HG03432 (cell line): ENCODE results near the gene MGRN1.
"Not testable (repeated sequence)": the region's sequence is repeated elsewhere in the genome, so short reads cannot be mapped to it uniquely, and the experiment has no call there.

ENCODE experiments used
- ATAC-seq: cut with Tn5 transposase; IDR thresholded peaks from one replicate; pipeline ENCODE4 v1.9.1; 2021; ENCODE audit warnings: mild to moderate bottlenecking, moderate library complexity; ENCODE audit not compliant: unreplicated experiment

MGRN1 gene

GRCh38 chr16:4649744-4650442, 25.3 kb downstream of the MGRN1 start:
- ATAC-seq: no peak

GRCh38 chr16:4650443-4651074, 25.9 kb downstream of the MGRN1 start:
- ATAC-seq: not testable (repeated sequence)

- ATAC-seq: no peak
Observed at GRCh38 chr16:4651827-4652226, 27.2 kb downstream of the MGRN1 start.

- ATAC-seq: no peak
Observed at GRCh38 chr16:4652561-4652960, 27.9 kb downstream of the MGRN1 start.

GRCh38 chr16:4654011-4654963, 29.7 kb downstream of the MGRN1 start:
- ATAC-seq: no peak

- ATAC-seq: no peak
Observed at GRCh38 chr16:4654964-4655590, 30.5 kb downstream of the MGRN1 start.

DNA sequence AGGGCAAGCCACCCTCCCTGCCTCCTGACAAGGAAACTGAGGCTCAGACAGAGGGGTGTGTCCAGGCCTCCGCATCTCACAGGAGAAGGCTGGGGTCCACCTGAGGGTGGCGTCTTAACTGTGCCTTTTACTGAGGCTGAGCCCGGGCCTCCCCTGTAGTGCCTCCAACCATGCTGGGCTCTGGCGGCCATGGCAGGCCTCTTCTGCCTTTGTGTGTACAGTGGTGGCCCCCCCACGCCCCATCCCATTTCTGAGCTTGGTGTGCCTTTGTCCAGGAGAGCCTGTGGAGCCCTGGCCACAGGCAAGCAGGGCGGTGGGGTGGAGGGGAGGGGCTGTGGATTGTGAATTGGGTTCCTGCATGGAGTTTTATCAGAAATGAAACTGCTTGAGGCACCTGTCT, 31.2 kb downstream of the MGRN1 start:
- ATAC-seq: no peak

GRCh38 chr16:4656221-4656620, 31.6 kb downstream of the MGRN1 start:
- no peak for ATAC-seq

DNA sequence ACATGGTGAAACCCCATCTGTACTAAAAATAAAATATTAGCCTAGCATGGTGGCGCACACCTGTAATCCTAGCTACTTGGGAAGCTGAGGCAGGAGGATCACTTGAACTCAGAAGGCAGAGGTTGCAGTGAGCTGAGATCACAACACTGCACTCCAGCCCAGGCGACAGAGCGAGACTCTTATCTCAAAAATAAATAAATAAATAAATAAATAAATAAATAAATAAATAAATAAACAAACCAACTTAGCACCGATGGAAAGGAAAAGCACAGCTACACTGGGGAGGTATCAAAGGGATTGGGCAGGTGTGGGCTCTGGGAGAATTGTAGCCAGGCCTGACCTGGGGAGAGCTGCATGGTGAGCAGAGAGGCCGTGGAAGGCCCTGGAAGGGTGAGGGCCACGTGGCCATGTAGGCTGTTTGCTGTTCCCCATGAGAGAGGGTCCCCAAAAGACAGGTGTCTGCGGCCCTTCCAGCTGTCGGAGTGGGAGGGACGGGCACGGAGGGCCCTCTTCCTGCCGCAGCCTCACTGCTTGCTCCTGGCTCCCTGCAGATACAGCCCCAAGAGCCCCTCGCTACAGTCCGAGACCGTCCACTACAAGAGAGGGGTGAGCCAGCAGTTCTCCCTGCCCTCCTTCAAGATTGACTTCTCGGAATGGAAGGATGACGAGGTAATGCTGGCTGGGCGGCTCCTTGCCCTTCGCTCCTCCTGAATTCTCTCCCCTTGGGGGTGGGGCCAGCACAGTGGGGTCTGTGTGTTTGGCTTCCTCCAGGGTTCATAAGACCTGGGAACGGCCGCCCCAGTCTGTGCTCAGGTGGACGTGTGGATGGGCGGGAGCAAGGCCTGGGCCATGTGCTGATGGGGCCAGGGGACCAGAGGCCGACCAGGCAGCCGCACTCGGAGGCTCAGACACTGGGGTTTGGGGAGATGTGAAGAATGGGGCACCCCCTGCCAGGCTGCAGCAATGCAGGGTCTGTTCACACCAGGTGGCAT, 32.4 kb downstream of the MGRN1 start:
- no peak for ATAC-seq

GRCh38 chr16:4659363-4660353, 35.0 kb downstream of the MGRN1 start:
- ATAC-seq: no peak

GRCh38 chr16:4660454-4661007, 35.9 kb downstream of the MGRN1 start:
- no peak for ATAC-seq

DNA sequence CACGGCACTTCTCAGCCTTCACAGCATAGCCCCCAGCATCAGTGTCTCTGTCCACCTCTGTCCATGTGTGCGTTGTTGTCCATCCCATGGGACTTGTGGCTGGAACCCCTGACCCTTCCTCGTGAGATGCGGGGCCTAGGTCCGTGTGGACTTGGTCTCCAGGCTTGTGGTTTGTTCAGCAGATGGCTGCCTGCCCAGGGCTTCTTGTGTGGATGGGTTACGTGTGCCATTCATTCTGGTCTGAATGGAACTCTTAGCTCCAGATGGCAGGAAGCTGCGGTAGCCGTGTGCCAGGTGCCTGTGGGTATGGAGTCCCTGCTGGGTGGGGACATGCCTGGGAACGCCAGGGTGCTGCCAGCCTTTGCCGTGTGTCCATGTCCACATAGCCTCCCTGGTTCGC, 37.0 kb downstream of the MGRN1 start:
- ATAC-seq: no peak

DNA sequence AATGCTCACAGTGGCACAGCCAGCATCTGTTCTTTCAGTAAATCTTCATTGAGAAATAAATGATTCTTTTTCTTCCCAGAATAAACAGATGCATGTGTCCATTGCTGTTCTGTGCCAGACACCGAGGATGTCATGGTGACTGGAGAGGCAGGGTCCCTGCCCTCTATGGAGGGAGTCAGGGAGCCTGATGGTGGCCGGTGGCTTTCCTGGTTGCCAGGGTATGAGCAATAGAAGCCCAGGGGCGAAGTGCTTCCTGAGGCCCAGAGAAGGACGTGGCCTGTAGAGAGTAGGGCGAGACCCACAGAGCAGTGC, 38.8 kb downstream of the MGRN1 start:
- no peak for ATAC-seq

DNA sequence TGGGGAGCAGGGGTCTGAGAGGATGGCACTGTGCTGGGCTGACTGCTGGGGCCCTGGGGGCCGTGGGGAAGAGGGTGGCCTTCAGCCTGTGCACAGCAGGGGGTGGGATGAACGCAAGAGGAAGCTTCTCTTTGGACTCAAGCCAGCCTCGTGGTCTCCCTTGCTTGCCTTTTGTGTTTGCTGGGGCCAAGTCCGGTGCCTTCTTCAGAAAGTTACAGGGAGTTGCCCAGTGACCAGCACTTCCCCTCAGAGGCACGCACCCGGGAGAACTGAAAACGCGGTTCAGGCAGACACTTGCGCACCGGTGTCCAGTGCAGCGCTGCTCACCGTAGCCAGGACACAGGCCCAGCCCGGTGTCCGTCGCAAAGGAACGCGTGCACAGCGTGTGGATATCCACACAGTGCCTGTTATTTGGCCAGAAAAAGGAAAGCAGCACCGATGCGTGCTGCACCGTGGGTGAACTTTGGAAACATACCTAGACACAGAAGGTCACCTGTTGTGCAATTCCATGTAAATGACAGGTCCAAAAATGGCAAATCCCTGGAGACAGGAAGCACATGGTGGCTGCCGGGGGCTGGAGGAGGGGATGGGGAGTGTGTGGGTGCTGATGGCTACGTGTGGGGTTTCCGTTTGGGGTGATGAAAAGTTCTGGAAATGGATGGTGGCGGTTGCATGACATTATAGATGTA, 39.3 kb downstream of the MGRN1 start:
- ATAC-seq: no peak

DNA sequence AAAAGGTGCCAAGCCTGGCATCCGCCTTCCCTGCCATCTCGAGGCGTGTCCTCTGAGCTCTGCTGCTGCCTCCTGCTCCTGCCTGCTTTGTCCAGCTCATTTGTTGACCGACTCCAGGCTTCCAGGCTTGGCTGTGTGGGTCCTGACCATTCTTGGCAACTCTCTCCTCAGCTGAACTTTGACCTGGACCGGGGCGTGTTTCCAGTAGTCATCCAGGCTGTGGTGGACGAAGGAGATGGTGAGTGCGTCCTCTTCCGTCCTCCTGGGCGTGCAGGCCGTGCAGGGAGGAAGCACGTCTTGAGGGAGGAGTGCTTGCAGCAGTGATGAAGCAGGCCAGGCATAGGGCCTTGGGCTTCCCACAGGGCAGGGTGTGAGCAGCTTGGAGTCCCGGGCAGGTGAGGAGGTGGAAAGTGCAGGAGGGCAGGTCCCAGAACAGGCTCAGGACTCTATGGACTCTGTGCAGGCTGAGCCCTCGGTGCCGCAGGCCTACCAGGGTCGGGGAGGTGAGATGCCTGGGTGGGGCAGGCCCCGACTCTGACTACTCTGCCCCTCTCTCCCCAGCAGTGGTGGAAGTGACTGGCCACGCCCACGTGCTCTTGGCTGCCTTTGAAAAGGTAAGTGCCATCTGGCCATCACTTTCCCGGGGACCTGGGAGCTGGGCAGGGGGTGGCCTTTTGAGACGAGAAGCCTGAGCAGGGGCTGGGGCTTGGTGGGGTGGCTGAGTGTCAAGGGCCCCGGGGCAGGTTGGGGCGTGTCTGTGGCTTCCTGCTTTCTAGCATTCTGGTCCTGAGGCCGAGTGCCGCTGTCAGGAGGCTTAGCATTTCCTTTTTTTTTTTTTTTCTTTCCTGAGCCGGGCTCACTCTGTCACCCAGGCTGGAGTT, 40.2 kb downstream of the MGRN1 start:
- peak; percentile 36 for ATAC-seq

- no peak for ATAC-seq
Observed at GRCh38 chr16:4666537-4667202, 42.0 kb downstream of the MGRN1 start.
